ENCODE results near the gene ASTN2.

ASTN2 gene

GRCh38 chr9:117273612-117274011, 141.2 kb downstream of the ASTN2 start:
- Histone ChIP-seq H3K27ac (ENCODE audit: low read length) (no peak overlapping the region), H3K27me3 (ENCODE audit: low read depth, low read length) (no peaks in the 10 kb centered on the region), H3K9me3 (ENCODE audit: control insufficient read depth in 1 of 2, low read length in 2 of 2) (no peaks in the 10 kb centered on the region), H3K36me3 (ENCODE audit: control insufficient read depth in 1 of 2, insufficient read depth in 2 of 2, low read length in 2 of 2) (no peaks in the 10 kb centered on the region), H3K4me1 (ENCODE audit: control insufficient read depth in 1 of 2, insufficient read depth in 2 of 2, low read length in 2 of 2) (no peaks in the 10 kb centered on the region), H3K4me3 (ENCODE audit: low read depth in 1 of 2, low read length in 2 of 2) (no peak overlapping the region)

- Histone ChIP-seq H3K36me3 (ENCODE audit: control insufficient read depth in 1 of 2, insufficient read depth in 2 of 2, low read length in 2 of 2) (no peaks in the 10 kb centered on the region), H3K4me1 (ENCODE audit: control insufficient read depth in 1 of 2, insufficient read depth in 2 of 2, low read length in 2 of 2) (no peaks in the 10 kb centered on the region), H3K4me3 (ENCODE audit: low read depth in 1 of 2, low read length in 2 of 2) (no peak overlapping the region), H3K27ac (ENCODE audit: low read length) (no peak overlapping the region), H3K9me3 (ENCODE audit: control insufficient read depth in 1 of 2, low read length in 2 of 2) (no peaks in the 10 kb centered on the region), H3K27me3 (ENCODE audit: low read depth, low read length) (no peaks in the 10 kb centered on the region)
These were observed 145.9 kb downstream of the ASTN2 start for GRCh38 chr9:117268847-117269446.

GRCh38 chr9:117266855-117267497, 147.9 kb downstream of the ASTN2 start:
- H3K27me3 ChIP-seq (ENCODE audit: low read depth, low read length) = no peaks in the 10 kb centered on the region

GRCh38 chr9:117265253-117265652, 149.6 kb downstream of the ASTN2 start:
- Histone ChIP-seq H3K27me3 (ENCODE audit: low read depth, low read length) (no peaks in the 10 kb centered on the region), H3K27ac (ENCODE audit: low read length) (no peak overlapping the region), H3K9me3 (ENCODE audit: control insufficient read depth in 1 of 2, low read length in 2 of 2) (no peaks in the 10 kb centered on the region), H3K36me3 (ENCODE audit: control insufficient read depth in 1 of 2, insufficient read depth in 2 of 2, low read length in 2 of 2) (no peaks in the 10 kb centered on the region), H3K4me3 (ENCODE audit: low read depth in 1 of 2, low read length in 2 of 2) (no peak overlapping the region), H3K4me1 (ENCODE audit: control insufficient read depth in 1 of 2, insufficient read depth in 2 of 2, low read length in 2 of 2) (no peaks in the 10 kb centered on the region)

More at GRCh38 chr9:117266855-117267497, 147.9 kb downstream of the ASTN2 start:
- Histone ChIP-seq H3K27ac (ENCODE audit: low read length) (no peak overlapping the region), H3K9me3 (ENCODE audit: control insufficient read depth in 1 of 2, low read length in 2 of 2) (no peaks in the 10 kb centered on the region), H3K4me3 (ENCODE audit: low read depth in 1 of 2, low read length in 2 of 2) (no peak overlapping the region), H3K4me1 (ENCODE audit: control insufficient read depth in 1 of 2, insufficient read depth in 2 of 2, low read length in 2 of 2) (no peaks in the 10 kb centered on the region), H3K36me3 (ENCODE audit: control insufficient read depth in 1 of 2, insufficient read depth in 2 of 2, low read length in 2 of 2) (no peaks in the 10 kb centered on the region)

GRCh38 chr9:117258184-117258866, 156.5 kb downstream of the ASTN2 start:
- no peaks in the 10 kb centered on the region for H3K4me1 ChIP-seq (ENCODE audit: control insufficient read depth in 1 of 2, insufficient read depth in 2 of 2, low read length in 2 of 2)
- no peaks in the 10 kb centered on the region for H3K9me3 ChIP-seq (ENCODE audit: control insufficient read depth in 1 of 2, low read length in 2 of 2)
- no peaks in the 10 kb centered on the region for H3K27me3 ChIP-seq (ENCODE audit: low read depth, low read length)
- no peak overlapping the region for H3K4me3 ChIP-seq (ENCODE audit: low read depth in 1 of 2, low read length in 2 of 2)
- no peaks in the 10 kb centered on the region for H3K36me3 ChIP-seq (ENCODE audit: control insufficient read depth in 1 of 2, insufficient read depth in 2 of 2, low read length in 2 of 2)
- no peak overlapping the region for H3K27ac ChIP-seq (ENCODE audit: low read length)

GRCh38 chr9:117253261-117253660, 161.6 kb downstream of the ASTN2 start:
- Histone ChIP-seq H3K9me3 (ENCODE audit: control insufficient read depth in 1 of 2, low read length in 2 of 2) (no peaks in the 10 kb centered on the region), H3K4me1 (ENCODE audit: control insufficient read depth in 1 of 2, insufficient read depth in 2 of 2, low read length in 2 of 2) (no peaks in the 10 kb centered on the region), H3K27ac (ENCODE audit: low read length) (no peak overlapping the region), H3K36me3 (ENCODE audit: control insufficient read depth in 1 of 2, insufficient read depth in 2 of 2, low read length in 2 of 2) (no peaks in the 10 kb centered on the region), H3K4me3 (ENCODE audit: low read depth in 1 of 2, low read length in 2 of 2) (no peak overlapping the region), H3K27me3 (ENCODE audit: low read depth, low read length) (no peaks in the 10 kb centered on the region)

- no peaks in the 10 kb centered on the region for H3K27me3 ChIP-seq (ENCODE audit: low read depth, low read length)
- H3K4me1 ChIP-seq (ENCODE audit: control insufficient read depth in 1 of 2, insufficient read depth in 2 of 2, low read length in 2 of 2) = no peaks in the 10 kb centered on the region
- H3K36me3 ChIP-seq (ENCODE audit: control insufficient read depth in 1 of 2, insufficient read depth in 2 of 2, low read length in 2 of 2) = no peaks in the 10 kb centered on the region
- H3K9me3 ChIP-seq (ENCODE audit: control insufficient read depth in 1 of 2, low read length in 2 of 2) = no peaks in the 10 kb centered on the region
- no peak overlapping the region for H3K27ac ChIP-seq (ENCODE audit: low read length)
- H3K4me3 ChIP-seq (ENCODE audit: low read depth in 1 of 2, low read length in 2 of 2) = no peak overlapping the region
These were observed 164.1 kb downstream of the ASTN2 start for GRCh38 chr9:117250610-117251215.

- Histone ChIP-seq H3K4me3 (ENCODE audit: low read depth in 1 of 2, low read length in 2 of 2) (no peak overlapping the region), H3K36me3 (ENCODE audit: control insufficient read depth in 1 of 2, insufficient read depth in 2 of 2, low read length in 2 of 2) (no peaks in the 10 kb centered on the region), H3K9me3 (ENCODE audit: control insufficient read depth in 1 of 2, low read length in 2 of 2) (no peaks in the 10 kb centered on the region), H3K27me3 (ENCODE audit: low read depth, low read length) (no peaks in the 10 kb centered on the region), H3K27ac (ENCODE audit: low read length) (no peak overlapping the region), H3K4me1 (ENCODE audit: control insufficient read depth in 1 of 2, insufficient read depth in 2 of 2, low read length in 2 of 2) (no peaks in the 10 kb centered on the region)
These were observed 165.1 kb downstream of the ASTN2 start for GRCh38 chr9:117249799-117250198.

- H3K27me3 ChIP-seq (ENCODE audit: low read depth, low read length) = no peaks in the 10 kb centered on the region
- H3K36me3 ChIP-seq (ENCODE audit: control insufficient read depth in 1 of 2, insufficient read depth in 2 of 2, low read length in 2 of 2) = no peaks in the 10 kb centered on the region
- no peaks in the 10 kb centered on the region for H3K4me1 ChIP-seq (ENCODE audit: control insufficient read depth in 1 of 2, insufficient read depth in 2 of 2, low read length in 2 of 2)
- no peak overlapping the region for H3K4me3 ChIP-seq (ENCODE audit: low read depth in 1 of 2, low read length in 2 of 2)
- no peak overlapping the region for H3K27ac ChIP-seq (ENCODE audit: low read length)
- no peaks in the 10 kb centered on the region for H3K9me3 ChIP-seq (ENCODE audit: control insufficient read depth in 1 of 2, low read length in 2 of 2)
These were observed 167.6 kb downstream of the ASTN2 start for GRCh38 chr9:117247266-117247665.

GRCh38 chr9:117245175-117245829, 169.6 kb downstream of the ASTN2 start:
- H3K9me3 ChIP-seq (ENCODE audit: control insufficient read depth in 1 of 2, low read length in 2 of 2) = no peaks in the 10 kb centered on the region
- no peak overlapping the region for H3K27ac ChIP-seq (ENCODE audit: low read length)
- H3K36me3 ChIP-seq (ENCODE audit: control insufficient read depth in 1 of 2, insufficient read depth in 2 of 2, low read length in 2 of 2) = no peaks in the 10 kb centered on the region
- no peaks in the 10 kb centered on the region for H3K27me3 ChIP-seq (ENCODE audit: low read depth, low read length)
- no peak overlapping the region for H3K4me3 ChIP-seq (ENCODE audit: low read depth in 1 of 2, low read length in 2 of 2)
- no peaks in the 10 kb centered on the region for H3K4me1 ChIP-seq (ENCODE audit: control insufficient read depth in 1 of 2, insufficient read depth in 2 of 2, low read length in 2 of 2)

GRCh38 chr9:117242082-117242481, 172.8 kb downstream of the ASTN2 start:
- no peaks in the 10 kb centered on the region for H3K9me3 ChIP-seq (ENCODE audit: control insufficient read depth in 1 of 2, low read length in 2 of 2)
- H3K36me3 ChIP-seq (ENCODE audit: control insufficient read depth in 1 of 2, insufficient read depth in 2 of 2, low read length in 2 of 2) = no peaks in the 10 kb centered on the region
- H3K4me1 ChIP-seq (ENCODE audit: control insufficient read depth in 1 of 2, insufficient read depth in 2 of 2, low read length in 2 of 2) = no peaks in the 10 kb centered on the region
- no peak overlapping the region for H3K4me3 ChIP-seq (ENCODE audit: low read depth in 1 of 2, low read length in 2 of 2)
- no peaks in the 10 kb centered on the region for H3K27me3 ChIP-seq (ENCODE audit: low read depth, low read length)
- H3K27ac ChIP-seq (ENCODE audit: low read length) = no peak overlapping the region
